Mesodermal cell (in vitro differentiated cells): Measurements from ENCODE around the gene CST11.
"Not testable (repeated sequence)": the region's sequence is repeated elsewhere in the genome, so short reads cannot be mapped to it uniquely, and the experiment has no call there.

ENCODE experiments used
- H3K27ac ChIP-seq: 2 replicates; pipeline ENCODE4 v1.7.0; 2013; ENCODE audit warnings: mild to moderate bottlenecking, low read depth, low read length, moderate library complexity; ENCODE audit not compliant: severe bottlenecking
- H3K36me3 ChIP-seq: 2 replicates; pipeline ENCODE4 v1.7.1; 2013; ENCODE audit warnings: mild to moderate bottlenecking, low read length, moderate library complexity; ENCODE audit not compliant: control insufficient read depth, insufficient read depth
- H3K4me1 ChIP-seq: one replicate; pipeline ENCODE4 v1.7.1; 2013; ENCODE audit warnings: mild to moderate bottlenecking, low read length; ENCODE audit not compliant: insufficient read depth, control insufficient read depth, poor library complexity, severe bottlenecking
- H3K4me3 ChIP-seq: 2 replicates; pipeline ENCODE4 v1.7.0; 2013; ENCODE audit warnings: low read length, control low read depth, mild to moderate bottlenecking; ENCODE audit not compliant: insufficient read depth, poor library complexity, severe bottlenecking; ENCODE audit errors: extremely low read depth
- H3K9me3 ChIP-seq: 2 replicates; pipeline ENCODE4 v1.7.1; 2013; ENCODE audit warnings: mild to moderate bottlenecking, low read length, moderate library complexity; ENCODE audit not compliant: control insufficient read depth
- WGBS, 2 experiments: methylation state at CpG; one replicate each; pipeline ENCODE4 v1.1.5; 2013; ENCODE audit warnings: missing lambda C conversion rate in 2 of 2; ENCODE audit not compliant: insufficient coverage in 2 of 2; 5-methylcytosine and 5-hydroxymethylcytosine counted together

CST11 gene

DNA sequence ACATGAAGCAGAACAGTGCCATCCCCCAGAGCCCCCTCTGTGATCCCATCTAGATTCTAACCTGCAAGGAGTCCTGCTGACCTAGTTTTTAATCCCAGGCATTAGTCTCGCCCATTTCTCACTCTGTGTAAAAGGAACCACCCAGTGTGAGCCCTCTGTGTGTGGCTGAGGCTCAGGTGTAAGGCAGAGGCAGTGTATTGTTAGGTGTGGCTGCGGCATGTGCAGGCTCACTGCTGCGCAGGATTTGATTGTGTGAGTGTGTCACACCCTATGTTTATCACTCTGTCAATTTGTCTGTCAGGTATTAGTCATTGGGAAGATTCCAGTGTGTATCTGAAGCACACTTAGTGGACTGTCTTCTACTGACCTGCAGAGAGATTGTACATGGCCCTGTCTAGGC, 24.5 kb upstream of the CST11 start:
- no peaks in the 10 kb centered on the region for H3K9me3 ChIP-seq
- H3K27ac ChIP-seq = no peak overlapping the region
- H3K4me3 ChIP-seq = no peak overlapping the region
- peaks cover 10% of the 10 kb centered on the region for H3K4me1 ChIP-seq
- no peaks in the 10 kb centered on the region for H3K36me3 ChIP-seq
- WGBS, 2 experiments = 50% methylated on average over 1 to 2 of the region's 3 CpGs

DNA sequence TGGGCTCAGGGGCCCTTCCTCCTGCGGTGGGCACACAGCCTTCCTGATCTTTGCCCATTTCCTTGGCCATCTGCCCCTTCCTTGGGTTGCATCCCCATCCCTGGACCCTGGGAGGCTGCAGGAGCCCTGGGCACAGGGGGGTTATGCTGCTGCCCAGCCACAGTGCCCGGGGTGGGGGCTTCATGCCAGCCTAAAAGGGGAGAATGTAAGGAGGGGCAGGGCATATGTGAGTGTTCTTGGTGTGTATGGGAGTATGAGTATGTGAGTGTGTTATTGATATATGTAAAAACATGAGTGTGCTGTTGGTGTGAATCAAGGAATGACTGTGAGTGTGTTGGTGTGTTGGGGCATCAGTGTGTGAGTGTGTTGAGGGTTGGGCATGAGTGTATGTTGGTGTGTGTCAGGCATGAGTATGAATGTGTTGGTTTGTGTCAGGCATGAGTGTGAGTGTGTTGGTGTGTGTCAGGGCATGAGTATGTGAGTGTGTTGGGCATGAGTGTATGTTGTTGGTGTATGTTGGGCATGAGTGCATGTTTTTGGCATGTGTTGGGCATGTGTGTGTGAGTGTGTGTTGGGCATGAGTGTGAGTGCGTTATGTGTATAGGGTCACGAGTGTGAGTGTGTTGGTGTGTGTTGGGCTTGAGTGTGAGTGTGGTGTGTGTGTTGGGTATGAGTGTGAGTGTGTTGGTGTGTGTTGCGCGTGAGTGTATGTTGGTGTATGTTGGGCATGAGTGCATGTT, 23.5 kb upstream of the CST11 start:
- Histone ChIP-seq H3K4me3 (no peak overlapping the region), H3K4me1 (no peaks in the 10 kb centered on the region), H3K9me3 (no peaks in the 10 kb centered on the region), H3K27ac (no peak overlapping the region), H3K36me3 (no peaks in the 10 kb centered on the region)
- 87 to 97% methylated on average over 5 of the region's 6 CpGs for WGBS, 2 experiments

- Histone ChIP-seq H3K36me3 (no peaks in the 10 kb centered on the region), H3K4me1 (no peaks in the 10 kb centered on the region), H3K9me3 (no peaks in the 10 kb centered on the region), H3K27ac (no peak overlapping the region), H3K4me3 (no peak overlapping the region)
- WGBS, 2 experiments = 93 to 96% methylated on average over 5 of the region's 5 CpGs
These were observed 22.7 kb upstream of the CST11 start for GRCh38 chr20:23475395-23475794.

DNA sequence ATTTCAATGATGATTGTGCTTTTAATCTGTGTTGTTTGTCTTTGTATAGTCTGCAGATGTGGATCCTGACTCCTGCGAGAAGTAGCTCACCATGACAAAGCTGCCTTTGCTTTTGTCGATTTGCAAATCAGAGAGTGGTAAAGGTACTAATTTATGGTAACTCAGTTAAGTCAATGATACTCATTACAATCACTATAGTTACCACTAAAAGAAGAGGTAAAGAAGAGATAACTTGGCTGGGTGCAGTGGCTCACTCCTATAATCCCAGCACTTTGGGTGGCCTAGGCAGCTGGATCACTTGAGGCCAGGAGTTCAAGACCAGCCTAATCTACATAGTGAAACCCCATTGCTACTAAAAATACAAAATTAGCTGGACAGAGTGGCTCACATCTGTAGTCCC, 20.6 kb upstream of the CST11 start:
- WGBS, 2 experiments = no CpG with 5 or more reads among the region's 2 CpGs
- not testable (repeated sequence) for H3K27ac ChIP-seq, H3K9me3 ChIP-seq, H3K4me1 ChIP-seq, H3K4me3 ChIP-seq, H3K36me3 ChIP-seq

GRCh38 chr20:23472306-23472705, 19.6 kb upstream of the CST11 start:
- H3K27ac ChIP-seq, H3K36me3 ChIP-seq, H3K9me3 ChIP-seq, H3K4me3 ChIP-seq, H3K4me1 ChIP-seq: not testable (repeated sequence)
- 71 to 94% methylated on average over 1 to 4 of the region's 5 CpGs for WGBS, 2 experiments

DNA sequence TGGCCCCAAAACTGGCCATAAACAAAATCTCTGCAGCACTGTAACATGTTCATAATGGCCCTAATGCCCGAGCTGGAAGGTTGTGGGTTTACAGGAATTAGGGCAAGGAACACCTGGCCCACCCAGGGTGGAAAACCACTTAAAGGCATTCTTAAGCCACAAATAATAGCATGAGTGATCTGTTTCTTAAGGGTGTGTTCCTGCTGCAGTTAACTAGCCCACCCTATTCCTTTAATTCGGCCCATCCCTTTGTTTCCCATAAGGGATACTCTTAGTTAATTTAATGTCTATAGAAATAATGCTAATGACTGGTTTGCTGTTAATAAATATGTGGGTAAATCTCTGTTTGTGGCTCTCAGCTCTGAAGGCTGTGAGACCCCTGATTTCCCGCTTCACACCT, 14.3 kb upstream of the CST11 start:
- no CpG with 5 or more reads among the region's 3 CpGs for WGBS, 2 experiments
- not testable (repeated sequence) for H3K4me3 ChIP-seq, H3K4me1 ChIP-seq, H3K36me3 ChIP-seq, H3K27ac ChIP-seq
- peaks cover 13% of the 10 kb centered on the region for H3K9me3 ChIP-seq

GRCh38 chr20:23461180-23461579, 8.5 kb upstream of the CST11 start:
- Histone ChIP-seq H3K27ac (no peak overlapping the region), H3K4me3 (no peak overlapping the region), H3K9me3 (peaks cover 16% of the 10 kb centered on the region), H3K36me3 (no peaks in the 10 kb centered on the region), H3K4me1 (peaks cover 2% of the 10 kb centered on the region)
- no CpG with 5 or more reads among the region's 1 CpG for WGBS, 2 experiments

GRCh38 chr20:23459461-23460150, 6.9 kb upstream of the CST11 start:
- no peak overlapping the region for H3K27ac ChIP-seq
- peaks cover 15% of the 10 kb centered on the region for H3K9me3 ChIP-seq
- no peak overlapping the region for H3K4me3 ChIP-seq
- H3K36me3 ChIP-seq = no peaks in the 10 kb centered on the region
- H3K4me1 ChIP-seq = peaks cover 2% of the 10 kb centered on the region
- WGBS, 2 experiments = 74 to 75% methylated on average over 3 of the region's 3 CpGs

DNA sequence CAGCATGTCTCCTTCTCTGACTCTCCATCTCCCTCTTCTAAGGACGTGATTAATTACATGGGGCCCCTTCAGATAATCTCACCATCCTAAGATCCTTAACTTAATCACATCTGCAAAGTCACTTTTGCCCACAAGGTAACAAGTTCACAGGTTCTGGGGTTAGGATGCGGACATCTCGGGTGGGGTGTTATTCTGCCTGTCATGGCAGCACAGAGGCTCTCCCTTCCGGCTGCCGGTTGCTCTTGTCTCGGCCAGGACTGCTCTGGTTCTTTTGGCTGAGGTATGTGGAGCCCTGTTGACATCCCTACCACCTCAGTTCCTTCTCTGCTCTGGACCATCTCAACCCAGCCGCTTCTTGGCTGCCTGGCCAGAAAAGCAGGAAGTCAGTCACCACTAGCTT, 4.2 kb upstream of the CST11 start:
- WGBS, 2 experiments = 84 to 96% methylated on average over 3 to 5 of the region's 7 CpGs
- no peaks in the 10 kb centered on the region for H3K36me3 ChIP-seq

DNA sequence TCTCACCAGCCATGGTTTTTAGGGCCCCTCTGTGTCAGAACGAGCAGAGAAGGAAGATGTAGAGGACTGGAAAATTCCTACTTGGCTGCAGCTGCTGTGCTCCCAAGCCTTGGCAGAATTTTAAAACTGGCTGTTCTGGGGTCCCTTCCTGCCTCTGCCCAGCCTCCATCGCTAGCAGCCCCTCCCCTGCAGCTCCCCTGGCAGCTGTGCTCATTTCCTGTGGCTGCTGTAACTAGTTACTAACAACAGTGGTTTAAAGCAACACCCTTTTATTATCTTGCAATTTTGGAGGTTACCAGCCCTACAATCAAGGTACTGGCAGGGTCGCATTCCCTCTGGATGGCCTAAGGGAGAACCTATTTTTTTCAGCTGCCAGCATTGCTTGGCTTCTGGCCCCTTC, 3.7 kb upstream of the CST11 start:
- Histone ChIP-seq H3K4me1 (peaks cover 2% of the 10 kb centered on the region), H3K4me3 (no peak overlapping the region), H3K9me3 (peaks cover 7% of the 10 kb centered on the region), H3K36me3 (no peaks in the 10 kb centered on the region), H3K27ac (no peak overlapping the region)
- WGBS, 2 experiments = 89 to 90% methylated on average over 2 to 3 of the region's 3 CpGs

More for the DNA sequence above, 4.2 kb upstream of the CST11 start:
- Histone ChIP-seq H3K4me3 (no peak overlapping the region), H3K27ac (no peak overlapping the region), H3K4me1 (peaks cover 2% of the 10 kb centered on the region), H3K9me3 (peaks cover 7% of the 10 kb centered on the region)

GRCh38 chr20:23455639-23456038, 3.0 kb upstream of the CST11 start:
- WGBS, 2 experiments = 83 to 98% methylated on average over 4 to 7 of the region's 7 CpGs
- Histone ChIP-seq H3K4me3 (no peak overlapping the region), H3K27ac (no peak overlapping the region), H3K36me3 (no peaks in the 10 kb centered on the region), H3K4me1 (peaks cover 2% of the 10 kb centered on the region), H3K9me3 (peaks cover 7% of the 10 kb centered on the region)
